Bronchus fibroblast of lung (primary cell): ENCODE data around the gene DUSP16. TPM values are rescaled to one million over a fixed set of nuclear protein-coding genes. Genes with fewer than 3 reads are reported as not detected.

Experiments
- total RNA-seq: library from RNA; depleted of rRNA; stranded (reverse); fragments of >200 nt; gene quantifications from 2 replicates; pipeline ENCODE4 v1.2.3, GENCODE V29; 2015

The DUSP16 gene, protein sequence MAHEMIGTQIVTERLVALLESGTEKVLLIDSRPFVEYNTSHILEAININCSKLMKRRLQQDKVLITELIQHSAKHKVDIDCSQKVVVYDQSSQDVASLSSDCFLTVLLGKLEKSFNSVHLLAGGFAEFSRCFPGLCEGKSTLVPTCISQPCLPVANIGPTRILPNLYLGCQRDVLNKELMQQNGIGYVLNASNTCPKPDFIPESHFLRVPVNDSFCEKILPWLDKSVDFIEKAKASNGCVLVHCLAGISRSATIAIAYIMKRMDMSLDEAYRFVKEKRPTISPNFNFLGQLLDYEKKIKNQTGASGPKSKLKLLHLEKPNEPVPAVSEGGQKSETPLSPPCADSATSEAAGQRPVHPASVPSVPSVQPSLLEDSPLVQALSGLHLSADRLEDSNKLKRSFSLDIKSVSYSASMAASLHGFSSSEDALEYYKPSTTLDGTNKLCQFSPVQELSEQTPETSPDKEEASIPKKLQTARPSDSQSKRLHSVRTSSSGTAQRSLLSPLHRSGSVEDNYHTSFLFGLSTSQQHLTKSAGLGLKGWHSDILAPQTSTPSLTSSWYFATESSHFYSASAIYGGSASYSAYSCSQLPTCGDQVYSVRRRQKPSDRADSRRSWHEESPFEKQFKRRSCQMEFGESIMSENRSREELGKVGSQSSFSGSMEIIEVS
- 7.1 and 11.8 TPM in 2 replicates for total RNA-seq

GRCh38 chr12:12562585-12563261 lies at the start of gene DUSP16:
TSS of gene DUSP16 (minus strand) at chr12:12562863. CDS start at chr12:12521098, 41,765 bp downstream.

DNA sequence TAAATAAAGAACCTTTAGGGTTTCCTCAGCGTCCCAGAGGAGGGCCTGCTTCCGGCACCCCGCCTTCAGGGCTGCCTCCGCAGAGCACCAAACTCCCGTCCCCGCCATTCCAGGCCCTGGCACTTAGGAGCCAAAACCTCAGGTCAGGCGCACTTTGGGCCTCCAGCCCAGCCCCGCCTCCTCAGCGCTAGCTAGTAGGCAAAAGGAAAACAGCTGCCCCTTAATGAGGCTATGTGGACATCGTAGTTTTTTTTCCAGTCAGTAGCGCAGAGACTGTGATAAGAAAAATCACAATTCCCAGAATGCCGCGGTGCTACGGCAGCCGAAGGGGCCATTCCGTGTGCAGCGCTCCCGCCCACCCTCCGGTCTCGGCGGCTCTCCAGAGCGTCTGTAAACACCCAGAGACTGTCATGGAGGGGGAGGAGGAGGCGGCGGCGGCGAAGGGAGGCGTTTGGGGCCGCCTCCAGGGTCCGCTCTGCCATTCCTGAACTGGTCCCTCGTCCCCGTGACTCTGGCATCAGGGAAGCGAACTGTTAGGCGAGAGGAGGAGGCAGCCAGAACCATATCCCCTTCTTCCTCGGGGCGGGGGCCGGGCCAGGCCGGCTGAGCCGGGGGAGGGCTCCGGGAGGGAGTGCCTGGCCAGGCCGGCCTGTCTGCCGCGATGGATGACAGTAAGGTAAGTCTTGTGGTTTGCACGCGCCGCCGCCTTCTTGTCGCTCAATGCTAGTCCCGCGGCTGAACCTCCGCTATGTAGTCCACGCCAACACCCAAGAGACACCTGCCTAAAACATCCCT lies 49.0 kb upstream of the DUSP16 start, which contains the start of gene CREBL2:
Gene CREBL2 (plus strand): TSS at position 365 of the 795 bp plus-strand sequence. CDS start 297 bp downstream, at position 662.

Other genes with a start within 250 kb of the DUSP16 start
- 2.4 and 2.5 TPM in 2 replicates for gene MANSC1, start 212.6 kb downstream of the DUSP16 start, total RNA-seq
- 12.4 and 22.4 TPM in 2 replicates for gene BORCS5, start 205.8 kb downstream of the DUSP16 start, total RNA-seq
- 15.0 and 17.0 TPM in 2 replicates for gene CREBL2, start 49.0 kb upstream of the DUSP16 start, total RNA-seq
- 0.50 and 0.89 TPM in 2 replicates for gene GPR19, start 133.3 kb upstream of the DUSP16 start, total RNA-seq
- gene CDKN1B, start 154.5 kb upstream of the DUSP16 start, total RNA-seq = 32.4 and 33.8 TPM in 2 replicates
- gene APOLD1, start 222.8 kb upstream of the DUSP16 start, total RNA-seq = 4.6 and 7.1 TPM in 2 replicates